IMR-90 (cell line): ENCODE data around the gene LATS2. TPM values are rescaled to one million over a fixed set of nuclear protein-coding genes. Genes with fewer than 3 reads are reported as not detected.

Experiments
- ATAC-seq: fragments of 200-7000 bp; cut with Tn5 transposase; 2 replicates; pipeline ENCODE4 v1.9.1; 2020; ENCODE audit warnings: low read depth, mild to moderate bottlenecking, moderate library complexity
- BruUV-seq: library from RNA; stranded (reverse); fragments of 400-500 nt; replicated peaks from 2 replicates; lab custom pipeline; 2021; lab: Mats Ljungman, UMichigan
- CTCF ChIA-PET: fragments of 300-600 bp; formaldehyde crosslinking; extraction: SDS; loops from one replicate; lab custom pipeline; 2021; ENCODE audit warnings: antibody characterized with exemption; lab: Yijun Ruan, JAX
- POLR2A ChIA-PET: fragments of 300-600 bp; sonication (Branson Sonifier 250); formaldehyde crosslinking; loops from one replicate; lab custom pipeline; 2022; ENCODE audit warnings: antibody characterized with exemption; ENCODE audit not compliant: unreplicated experiment; lab: Charles Lee
- DNase-seq: peaks from one replicate; pipeline ENCODE4 v3.0.0; 2013
- H2AFZ ChIP-seq: replicated peaks from 2 replicates; pipeline ENCODE3; 2013; ENCODE audit warnings: low read length, mild to moderate bottlenecking; ENCODE audit not compliant: poor library complexity
- H2AK5ac ChIP-seq: 2 replicates; pipeline ENCODE4 v1.6.1; 2013; ENCODE audit warnings: low read depth, low read length, inconsistent platforms
- H2AK9ac ChIP-seq: replicated peaks from 2 replicates; pipeline ENCODE3; 2013; ENCODE audit warnings: mild to moderate bottlenecking, low read depth, low read length, moderate library complexity; ENCODE audit not compliant: poor library complexity
- H2BK120ac ChIP-seq: 2 replicates; pipeline ENCODE4 v1.6.1; 2013; ENCODE audit warnings: low read depth, low read length, inconsistent platforms
- H2BK15ac ChIP-seq: 3 replicates; pipeline ENCODE4 v1.6.1; 2013; ENCODE audit warnings: low read depth, low read length, inconsistent platforms
- H2BK20ac ChIP-seq: 2 replicates; pipeline ENCODE4 v1.6.1; 2013; ENCODE audit warnings: low read depth, mild to moderate bottlenecking, inconsistent platforms, low read length, moderate library complexity
- H2BK5ac ChIP-seq: 2 replicates; pipeline ENCODE4 v1.6.1; 2013; ENCODE audit warnings: mild to moderate bottlenecking, low read depth, low read length, inconsistent platforms; ENCODE audit not compliant: poor library complexity, severe bottlenecking
- H3K14ac ChIP-seq: replicated peaks from 2 replicates; pipeline ENCODE4 v1.6.1; 2013; ENCODE audit warnings: low read depth, low read length, inconsistent platforms
- H3K18ac ChIP-seq: 2 replicates; pipeline ENCODE4 v1.6.1; 2013; ENCODE audit warnings: low read depth, low read length, control low read depth
- H3K23ac ChIP-seq: 2 replicates; pipeline ENCODE4 v1.6.1; 2013; ENCODE audit warnings: low read depth, low read length, inconsistent platforms
- H3K27ac ChIP-seq: 2 replicates; pipeline ENCODE4 v1.5.1; 2013; ENCODE audit warnings: mild to moderate bottlenecking, control low read depth, low read length; ENCODE audit not compliant: insufficient read depth
- H3K27me3 ChIP-seq: 2 replicates; pipeline ENCODE4 v1.6.1; 2013; ENCODE audit warnings: low read length; ENCODE audit not compliant: control insufficient read depth, insufficient read depth
- H3K36me3 ChIP-seq: 2 replicates; pipeline ENCODE4 v1.6.1; 2013; ENCODE audit warnings: low read length, mixed read lengths; ENCODE audit not compliant: control insufficient read depth, insufficient read depth
- H3K4ac ChIP-seq: 2 replicates; pipeline ENCODE4 v1.6.1; 2013; ENCODE audit warnings: low read depth, low read length, inconsistent platforms
- H3K4me1 ChIP-seq: 2 replicates; pipeline ENCODE4 v1.6.1; 2013; ENCODE audit warnings: low read length, mixed read lengths; ENCODE audit not compliant: control insufficient read depth, insufficient read depth
- H3K4me2 ChIP-seq: 2 replicates; pipeline ENCODE4 v1.6.1; 2013; ENCODE audit warnings: low read depth, mild to moderate bottlenecking, control low read depth, low read length, moderate library complexity
- H3K4me3 ChIP-seq: 2 replicates; pipeline ENCODE4 v1.5.1; 2013; ENCODE audit warnings: low read depth, mild to moderate bottlenecking, control low read depth, low read length, moderate library complexity; ENCODE audit not compliant: insufficient read depth
- H3K56ac ChIP-seq: 2 replicates; pipeline ENCODE4 v1.6.1; 2013; ENCODE audit warnings: low read length, inconsistent platforms; ENCODE audit not compliant: insufficient read depth; ENCODE audit errors: extremely low read depth
- H3K79me1 ChIP-seq, 2 experiments: 2 replicates each; pipeline ENCODE4 v1.6.1; 2013; ENCODE audit warnings: low read length in 2 of 2, inconsistent platforms in 1 of 2, low read depth in 1 of 2
- H3K9ac ChIP-seq: 2 replicates; pipeline ENCODE4 v1.6.1; 2013; ENCODE audit warnings: low read depth, low read length, control low read depth
- H3K9me1 ChIP-seq: 2 replicates; pipeline ENCODE4 v1.6.1; 2013; ENCODE audit warnings: low read length, inconsistent platforms; ENCODE audit not compliant: insufficient read depth
- H3K9me3 ChIP-seq: 2 replicates; pipeline ENCODE4 v1.6.1; 2013; ENCODE audit warnings: low read length; ENCODE audit not compliant: control insufficient read depth, insufficient read depth
- H4K20me1 ChIP-seq: 2 replicates; pipeline ENCODE4 v1.6.1; 2013; ENCODE audit warnings: low read length, inconsistent platforms; ENCODE audit not compliant: insufficient read depth
- H4K5ac ChIP-seq: 2 replicates; pipeline ENCODE4 v1.6.1; 2013; ENCODE audit warnings: mild to moderate bottlenecking, low read depth, low read length, control low read depth
- H4K8ac ChIP-seq, 2 experiments: 2 replicates each; pipeline ENCODE4 v1.6.1; 2013; ENCODE audit warnings: low read depth in 2 of 2, low read length in 2 of 2, control low read depth in 1 of 2, inconsistent platforms in 1 of 2
- H4K91ac ChIP-seq: 2 replicates; pipeline ENCODE4 v1.6.1; 2013; ENCODE audit warnings: low read depth, low read length, inconsistent platforms; ENCODE audit not compliant: insufficient read depth
- ELK1 ChIP-seq: fragments of 150-350 bp; IDR thresholded peaks from 2 replicates; pipeline ENCODE4 v1.6.1; 2016; ENCODE audit warnings: low read depth, mild to moderate bottlenecking, low read length, moderate library complexity, borderline replicate concordance
- MXI1 ChIP-seq: IDR thresholded peaks from 2 replicates; pipeline ENCODE4 v1.6.1; 2012; ENCODE audit warnings: low read depth, mild to moderate bottlenecking, low read length, moderate library complexity, borderline replicate concordance
- NFE2L2 ChIP-seq: fragments of 150-350 bp; IDR thresholded peaks from 2 replicates; pipeline ENCODE4 v1.6.1; 2016; ENCODE audit warnings: low read depth, mild to moderate bottlenecking, low read length
- WGBS, 2 experiments: methylation state at CpG; one replicate each; pipeline versions ENCODE4 v1.1.5 to v1.1.7; 2013; ENCODE audit warnings: missing lambda C conversion rate in 2 of 2; ENCODE audit not compliant: insufficient read length in 1 of 2; ENCODE audit errors: extremely low coverage in 2 of 2; 5-methylcytosine and 5-hydroxymethylcytosine counted together
- dilution Hi-C: fragments of 300-500 bp; cut with HindIII; formaldehyde crosslinking; loops from one replicate; pipeline ENCODE4 v1.14.3; 2018; ENCODE audit warnings: low sequenced_read_pairs; ENCODE audit not compliant: unreplicated experiment
- in situ Hi-C: fragments of 300-500 bp; cut with MboI; formaldehyde crosslinking; loops from 3 replicates; pipeline ENCODE4 v1.14.3; 2019; ENCODE audit warnings: low sequenced_read_pairs, inconsistent platforms, mixed read lengths
- intact Hi-C: fragments of 100-400 bp; cut with micrococcal nuclease; formaldehyde crosslinking; loops from 2 replicates; pipeline ENCODE4 v1.10.0; 2022
- polyA plus RNA-seq, 3 experiments: library from polyadenylated mRNA; depleted of rRNA; stranded (reverse); fragments of >200 nt; gene quantifications; 2 replicates each; pipeline ENCODE4 v1.2.3, GENCODE V29; 2012; ENCODE audit warnings: low replicate concordance in 1 of 3
- total RNA-seq: library from RNA; depleted of rRNA; stranded (reverse); fragments of >200 nt; gene quantifications from 2 replicates; pipeline ENCODE4 v1.2.3, GENCODE V29; 2012

Gene LATS2
- total and polyA plus RNA-seq, 2 of the 4 experiments (the other 2 are of a cell fraction): 12.7 to 22.4 TPM

DNA sequence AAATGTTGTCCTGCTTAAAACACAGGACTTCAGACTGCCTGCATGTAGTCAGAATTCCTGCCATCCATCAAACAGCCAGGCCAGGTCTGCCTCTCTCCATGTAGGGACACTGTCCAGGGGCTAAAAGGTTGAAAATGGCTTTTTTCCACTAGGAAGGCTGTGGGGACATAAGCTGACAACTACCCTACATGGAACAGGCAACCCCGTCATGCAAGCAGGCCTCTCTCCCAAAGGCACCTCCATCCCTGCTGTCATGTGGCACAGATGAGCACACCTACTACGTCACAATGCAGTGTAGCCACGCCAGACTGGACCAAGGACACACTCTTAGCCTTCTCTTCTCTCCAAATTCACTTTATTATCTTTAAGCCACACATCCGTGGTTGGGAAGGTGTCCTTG is 40.8 kb downstream of the LATS2 start:
- H2AK5ac ChIP-seq: 0 out of 2 replicates have a peak overlapping the region, but pooled peaks have one; percentile 12
- peak overlapping the region; percentile 39; the same call in 1 of the 2 replicates for H3K27ac ChIP-seq
- CTCF ChIA-PET: no interaction called here
- no peaks in the 10 kb centered on the region for H3K27me3 ChIP-seq
- no peak overlapping the region for H2BK120ac ChIP-seq
- H4K91ac ChIP-seq: no peak overlapping the region
- H3K4me3 ChIP-seq: no peak overlapping the region
- no TSS peak for BruUV-seq
- ATAC-seq (no peak), DNase-seq (no peak)
- WGBS, 2 experiments: 100% methylated on average over 1 of the region's 4 CpGs; no CpG with 5 or more reads in 1 of the 2 experiments
- H3K36me3 ChIP-seq: peaks cover 11% of the 10 kb centered on the region
- H3K56ac ChIP-seq: no peak overlapping the region
- H2BK20ac ChIP-seq: no peak overlapping the region
- POLR2A ChIA-PET: no interaction called here
- intact Hi-C loops (no loop called here), in situ Hi-C loops (no loop called here), dilution Hi-C loops (no loop called here)
- peaks cover 14 to 82% of the 10 kb centered on the region in 2 experiments for H3K79me1 ChIP-seq
- H4K5ac ChIP-seq: peak overlapping the region; percentile 30
- peaks cover 37% of the 10 kb centered on the region for H3K9me1 ChIP-seq
- H4K20me1 ChIP-seq: peaks cover 88% of the 10 kb centered on the region
- H2BK5ac ChIP-seq: peak overlapping the region; percentile 5
- H3K18ac ChIP-seq: peak overlapping the region; percentile 18; the same call in 1 of the 2 replicates
- no peaks in the 10 kb centered on the region for H3K9me3 ChIP-seq
- H2AK9ac ChIP-seq: no peak overlapping the region
- H3K4ac ChIP-seq: peak overlapping the region; percentile 17
- peak overlapping the region in 1 of 2 experiments; percentile 4; a peak in 1 of 4 replicates for H4K8ac ChIP-seq
- no peak overlapping the region for H2BK15ac ChIP-seq
- H3K23ac ChIP-seq: peak overlapping the region; percentile 23; the same call in 1 of the 2 replicates
- H3K9ac ChIP-seq: no peak overlapping the region; the same call in 1 of the 2 replicates
- no peak overlapping the region for H3K4me2 ChIP-seq
- TF ChIP-seq MXI1 (no peak), ELK1 (no peak), NFE2L2 (no peak)
- H3K4me1 ChIP-seq: peaks cover 38% of the 10 kb centered on the region
- H2AFZ ChIP-seq: no peak overlapping the region
- 0 out of 2 replicates have a peak overlapping the region, but pooled peaks have one; percentile 11 for H3K14ac ChIP-seq
